ENCODE results near the gene NISCH. TPM values are rescaled to one million over a fixed set of nuclear protein-coding genes. Genes with fewer than 3 reads are reported as not detected.

The NISCH gene
- total RNA-seq, 1 experiment from 2014 or later, result 72.8 TPM

GRCh38 chr3:52463416-52463815, 8.0 kb downstream of the NISCH start:
- CTCF ChIA-PET, result no interaction called here
- ATAC-seq, result no peak
- Histone ChIP-seq H3K36me3 (ENCODE audit: control insufficient read depth in 1 of 2, insufficient read depth in 2 of 2, low read length in 2 of 2) (peaks cover 21 to 32% of the 10 kb centered on the region in 2 experiments), H3K27ac (ENCODE audit: low read depth, low read length) (no peak overlapping the region), H3K4me3 (replicated peaks in 1 of 2; ENCODE audit: low read depth in 1 of 2, low read length in 2 of 2) (no peak overlapping the region), H3K9me2 (ENCODE audit: insufficient read depth) (no peaks in the 10 kb centered on the region), H2AFZ (ENCODE audit: low read depth, low read length, poor library complexity, severe bottlenecking) (no peak overlapping the region), H3K9ac (ENCODE audit: low read length) (no peak overlapping the region), H3K4me1 (ENCODE audit: control insufficient read depth in 1 of 2, insufficient read depth in 2 of 2, low read length in 2 of 2) (no peaks in the 10 kb centered on the region), H3K4me2 (ENCODE audit: low read length) (no peak overlapping the region), H4K20me1 (ENCODE audit: insufficient read depth) (no peaks in the 10 kb centered on the region), H3K27me3 (ENCODE audit: insufficient read depth, low read length) (no peaks in the 10 kb centered on the region), H3K79me2 (ENCODE audit: insufficient read depth, low read length) (peaks cover 54% of the 10 kb centered on the region), H3K9me3 (ENCODE audit: control insufficient read depth in 1 of 2, insufficient read depth in 1 of 2, low read depth in 1 of 2, low read length in 2 of 2) (no peaks in the 10 kb centered on the region)
- POLR2A ChIA-PET, result no interaction called here
- intact Hi-C loops (cut with micrococcal nuclease), result no loop called here
- RAD21 ChIA-PET (ENCODE audit: low non-redundant PET in 1 of 2, low total read pairs in 2 of 2, uncharacterized antibody in 2 of 2, unreplicated experiment in 2 of 2), result no interaction called here
- no TSS peak for BruUV-seq (replicated peaks)
- DNase-seq (ENCODE audit: low read depth, low spot score), result no peak
- TF ChIP-seq JUND (IDR thresholded peaks at IDR 0.05) (no peak), CTCF (IDR thresholded peaks at IDR 0.05 in 2 of 3, conservative IDR thresholded peaks at IDR 0.05 in 1 of 3; ENCODE audit: borderline replicate concordance in 1 of 3, insufficient read depth in 1 of 3, low read depth in 2 of 3, low read length in 2 of 3) (no peak), POLR2AphosphoS5 (IDR thresholded peaks at IDR 0.05; ENCODE audit: low read depth, low read length) (no peak), POLR2A (IDR thresholded peaks at IDR 0.05; ENCODE audit: borderline replicate concordance, extremely low read depth, insufficient read depth, insufficient read length) (no peak), EGR1 (IDR thresholded peaks at IDR 0.05; ENCODE audit: low read depth) (no peak), ZNF274 (IDR thresholded peaks at IDR 0.05; ENCODE audit: low read depth, low read length) (no peak), EZH2 (IDR thresholded peaks at IDR 0.05) (no peak)

DNA sequence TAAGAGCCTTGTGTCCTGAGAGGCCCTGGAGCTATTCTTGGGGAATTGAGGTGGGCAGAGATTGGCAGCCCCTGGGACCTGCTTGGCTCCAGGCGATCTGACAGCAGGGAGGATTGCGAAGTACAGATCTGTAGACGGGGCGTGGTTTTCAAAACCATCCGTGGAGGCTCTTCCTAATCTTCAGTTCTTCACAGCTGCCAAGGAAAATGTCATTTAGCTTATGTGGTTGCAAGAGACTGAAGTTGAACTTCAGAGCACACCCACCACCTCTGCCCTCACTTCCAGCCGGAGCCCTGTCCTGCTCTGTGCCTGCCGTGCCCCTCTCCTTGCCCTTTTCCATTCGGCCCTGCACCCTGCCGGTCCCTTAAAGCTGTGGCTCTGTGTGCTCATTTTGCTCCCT, 12.9 kb downstream of the NISCH start:
- intact Hi-C loops (cut with micrococcal nuclease), result no loop called here
- Histone ChIP-seq H3K4me1 (ENCODE audit: control insufficient read depth in 1 of 2, insufficient read depth in 2 of 2, low read length in 2 of 2) (no peaks in the 10 kb centered on the region), H3K4me2 (ENCODE audit: low read length) (no peak overlapping the region), H3K9me3 (ENCODE audit: control insufficient read depth in 1 of 2, insufficient read depth in 1 of 2, low read depth in 1 of 2, low read length in 2 of 2) (no peaks in the 10 kb centered on the region), H3K4me3 (replicated peaks in 1 of 2; ENCODE audit: low read depth in 1 of 2, low read length in 2 of 2) (no peak overlapping the region), H3K9me2 (ENCODE audit: insufficient read depth) (no peaks in the 10 kb centered on the region), H2AFZ (ENCODE audit: low read depth, low read length, poor library complexity, severe bottlenecking) (no peak overlapping the region), H3K36me3 (ENCODE audit: control insufficient read depth in 1 of 2, insufficient read depth in 2 of 2, low read length in 2 of 2) (peaks cover 13 to 21% of the 10 kb centered on the region in 2 experiments), H3K27me3 (ENCODE audit: insufficient read depth, low read length) (no peaks in the 10 kb centered on the region), H3K79me2 (ENCODE audit: insufficient read depth, low read length) (peaks cover 41% of the 10 kb centered on the region), H4K20me1 (ENCODE audit: insufficient read depth) (no peaks in the 10 kb centered on the region), H3K27ac (ENCODE audit: low read depth, low read length) (no peak overlapping the region), H3K9ac (ENCODE audit: low read length) (no peak overlapping the region)
- ChIA-PET POLR2A (no interaction called here), RAD21 (ENCODE audit: low non-redundant PET in 1 of 2, low total read pairs in 2 of 2, uncharacterized antibody in 2 of 2, unreplicated experiment in 2 of 2) (no interaction called here), CTCF (no interaction called here)
- BruUV-seq (replicated peaks), result no TSS peak
- ATAC-seq, result no peak
- TF ChIP-seq CBX3 (IDR thresholded peaks at IDR 0.05; ENCODE audit: low read depth) (no peak), ZNF274 (IDR thresholded peaks at IDR 0.05; ENCODE audit: low read depth, low read length) (no peak), MAX (IDR thresholded peaks at IDR 0.05) (no peak), CEBPB (IDR thresholded peaks at IDR 0.05; ENCODE audit: low read depth) (no peak), CTCF (IDR thresholded peaks at IDR 0.05 in 2 of 3, conservative IDR thresholded peaks at IDR 0.05 in 1 of 3; ENCODE audit: borderline replicate concordance in 1 of 3, insufficient read depth in 1 of 3, low read depth in 2 of 3, low read length in 2 of 3) (no peak), REST (IDR thresholded peaks at IDR 0.05; ENCODE audit: low read depth) (no peak), SP1 (IDR thresholded peaks at IDR 0.05; ENCODE audit: low read depth) (no peak), SRF (IDR thresholded peaks at IDR 0.05; ENCODE audit: low read depth) (no peak), ZFX (IDR thresholded peaks at IDR 0.05) (no peak)
- DNase-seq (ENCODE audit: low read depth, low spot score), result no peak

Data from HCT116 (cell line).